HPDE6-E6E7 (cell line): ENCODE results near the gene CIZ1.
"Not testable (repeated sequence)": the region's sequence is repeated elsewhere in the genome, so short reads cannot be mapped to it uniquely, and the experiment has no call there.

ENCODE experiments used
- DNase-seq: peaks from one replicate; pipeline ENCODE4 v3.0.0; 2011; ENCODE audit warnings: missing footprints; ENCODE audit errors: extremely low spot score

The CIZ1 gene

DNA sequence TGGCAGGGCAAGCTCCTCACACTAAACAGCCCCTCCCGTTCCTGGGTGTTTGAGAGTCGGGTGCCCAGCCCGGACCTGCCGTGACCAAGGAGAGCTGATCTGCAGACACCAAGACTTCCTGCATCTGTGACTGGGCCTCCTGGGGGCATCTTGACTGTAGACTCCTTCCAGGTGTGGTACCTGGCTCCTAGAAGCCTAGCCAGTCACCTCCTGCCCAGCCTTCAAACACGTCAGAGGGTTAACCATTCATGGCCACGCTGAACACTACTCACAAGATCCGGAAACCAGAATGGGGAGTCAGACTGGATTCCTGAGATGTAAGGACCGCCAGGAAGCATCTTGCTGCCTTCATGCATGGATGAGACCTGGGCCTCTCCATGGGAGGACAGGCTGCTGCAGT lies 45.8 kb downstream of the CIZ1 start:
- DNase-seq: no peak

DNA sequence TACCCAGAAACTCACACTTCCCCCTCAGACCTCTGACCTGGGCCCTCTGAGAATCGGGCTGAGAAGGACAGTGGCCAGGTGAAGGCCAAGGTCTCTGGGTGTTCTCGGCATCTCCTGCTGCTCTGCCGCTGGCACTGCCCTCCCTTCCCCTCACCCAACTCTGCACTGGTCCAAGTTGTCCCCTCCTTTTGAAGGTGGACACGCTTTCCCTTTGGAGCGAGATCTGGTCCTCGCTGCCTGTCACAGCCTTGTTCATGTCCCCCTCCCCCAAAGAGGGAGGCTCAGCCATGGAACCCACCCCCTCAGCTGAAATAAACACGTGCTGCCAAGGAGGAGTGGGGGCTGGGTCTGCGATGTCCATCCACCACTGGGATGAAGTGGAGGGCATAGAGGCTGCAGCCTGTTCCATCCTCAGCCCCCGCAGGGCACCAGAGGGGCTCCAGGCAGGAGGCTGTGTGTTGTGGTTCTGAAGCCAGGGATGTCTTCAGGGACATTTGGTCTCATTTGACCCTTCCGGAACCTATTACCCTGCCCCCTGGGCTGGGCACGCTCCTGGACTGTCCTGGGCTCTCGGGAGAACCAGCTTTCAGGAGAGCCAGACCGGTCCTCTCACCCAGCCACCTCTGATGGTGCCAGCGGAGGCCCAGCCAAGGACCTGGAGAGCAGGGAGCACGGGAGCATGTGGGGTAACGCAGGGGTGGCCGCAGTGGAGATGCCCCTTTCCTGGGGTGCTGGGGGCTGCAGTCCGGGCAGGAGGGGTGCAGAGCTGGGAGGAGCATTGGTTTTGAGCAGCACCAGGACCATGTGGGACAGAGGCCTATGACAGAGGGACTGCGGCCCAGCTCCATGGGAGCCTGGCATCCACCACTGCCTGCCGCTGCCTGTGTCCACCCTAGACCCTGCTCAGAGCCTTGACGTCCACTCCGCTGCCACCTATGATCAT lies 46.9 kb downstream of the CIZ1 start:
- DNase-seq: no peak

DNA sequence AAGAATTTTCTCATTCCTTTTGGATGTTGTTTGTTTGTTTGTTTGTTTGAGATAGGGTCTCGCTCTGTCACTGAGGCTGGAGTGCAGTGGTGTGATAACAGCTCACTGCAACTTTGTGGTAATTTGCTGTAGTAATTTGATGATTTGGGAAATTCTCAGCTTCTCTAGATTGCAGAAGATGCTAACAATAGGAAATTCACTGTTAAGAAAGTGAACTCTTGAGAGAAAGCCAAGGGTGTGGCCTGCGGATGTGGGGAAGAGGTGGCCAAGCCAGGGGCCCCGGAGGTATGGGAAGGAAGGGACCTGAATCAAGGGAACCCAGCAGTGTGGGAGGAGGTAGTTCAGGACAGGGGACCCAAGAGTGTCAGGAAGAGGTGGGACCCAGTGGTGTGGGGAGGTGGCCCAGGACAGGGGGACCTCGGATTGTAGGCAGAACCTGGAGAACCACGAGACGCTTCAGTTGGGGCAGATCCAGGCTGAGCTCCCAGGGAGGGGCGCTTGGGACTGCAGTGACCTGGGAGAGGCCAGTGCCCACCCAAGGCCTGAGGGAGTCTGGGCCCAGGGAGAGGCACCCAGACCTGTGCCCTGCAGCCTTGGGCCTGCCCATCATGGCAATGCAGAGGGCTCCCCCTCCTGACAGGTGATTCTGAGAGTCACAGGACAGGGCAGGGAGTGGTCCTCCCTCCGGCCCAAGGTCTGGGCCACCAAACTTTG lies 47.7 kb downstream of the CIZ1 start:
- no peak for DNase-seq

DNA sequence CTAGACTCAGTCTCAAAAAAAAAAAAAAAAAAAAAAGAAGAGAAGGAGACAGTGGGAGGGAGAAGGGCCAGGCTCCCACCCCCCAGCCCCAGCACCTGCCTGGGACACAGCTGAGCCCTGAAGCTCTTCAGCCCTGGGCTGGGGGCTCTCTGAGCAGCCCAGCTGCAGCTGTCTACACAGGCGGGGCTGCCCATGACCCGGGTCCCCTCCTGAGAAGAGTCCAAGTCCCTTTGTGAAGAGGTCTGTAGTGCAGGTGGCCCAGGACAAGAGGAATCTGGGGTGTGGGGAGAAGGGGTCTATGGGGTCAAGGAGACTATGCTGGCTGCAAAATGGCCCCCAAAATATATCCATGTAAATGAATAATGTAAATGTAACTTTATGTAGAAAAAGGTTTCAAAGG lies 48.8 kb downstream of the CIZ1 start:
- DNase-seq: no peak

DNA sequence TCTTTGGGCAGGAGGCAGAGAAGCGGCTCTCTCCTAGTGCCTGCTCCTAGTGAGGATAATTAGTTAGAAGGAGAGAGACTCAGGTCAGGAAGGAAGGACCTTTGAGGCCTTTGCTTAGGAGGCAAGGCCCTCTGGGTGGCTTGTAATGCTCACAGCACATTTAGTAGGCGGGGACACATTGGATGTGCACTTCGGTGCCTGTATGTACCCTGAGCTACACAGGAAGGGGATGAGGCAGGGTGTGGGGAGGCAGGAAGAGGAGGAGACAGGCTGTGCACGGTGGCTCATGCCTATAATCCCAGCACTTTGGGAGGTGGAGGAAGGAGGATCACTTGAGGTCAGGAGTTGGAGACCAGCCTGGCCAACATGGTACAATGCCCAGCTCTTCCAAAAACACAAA lies 49.3 kb downstream of the CIZ1 start:
- no peak for DNase-seq

DNA sequence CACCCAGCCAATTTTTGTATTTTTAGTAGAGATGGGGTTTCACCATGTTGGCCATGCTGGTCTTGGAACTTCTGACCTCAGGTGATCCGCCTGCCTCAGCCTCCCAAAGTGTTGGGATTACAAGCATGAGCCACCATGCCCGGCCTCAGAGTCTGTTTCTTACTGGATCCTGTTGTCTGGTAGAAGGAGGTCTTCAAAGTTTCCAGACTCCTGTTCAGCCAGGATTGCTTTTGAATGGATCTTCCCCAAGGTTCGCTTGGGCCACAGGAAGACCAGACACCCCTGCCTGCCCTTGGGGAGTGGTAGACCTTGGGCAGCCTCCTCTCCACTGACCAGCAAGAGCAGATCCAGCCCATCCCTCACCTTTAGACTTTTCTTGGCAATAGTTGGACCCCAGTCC lies 49.8 kb downstream of the CIZ1 start:
- DNase-seq: no peak

DNA sequence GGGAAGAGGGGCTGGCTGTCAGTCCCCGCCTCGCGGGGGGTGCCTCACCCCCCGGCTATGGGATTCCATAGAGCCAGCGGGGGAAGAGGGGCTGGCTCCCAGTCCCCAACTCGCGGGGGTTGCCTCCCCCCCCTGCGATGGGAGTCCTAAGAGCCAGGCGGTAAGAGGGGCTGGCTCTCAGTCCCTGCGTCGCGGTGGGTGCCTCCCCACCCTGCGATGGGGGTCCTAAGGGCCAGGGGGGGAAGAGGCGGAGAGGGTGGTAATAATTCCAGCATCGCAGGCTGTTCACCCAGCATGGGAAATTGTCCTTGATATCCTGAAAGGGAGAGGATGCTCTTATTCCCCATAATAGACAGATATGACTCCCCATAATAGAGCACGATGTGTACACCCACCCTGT lies 51.8 kb downstream of the CIZ1 start:
- DNase-seq: no peak

DNA sequence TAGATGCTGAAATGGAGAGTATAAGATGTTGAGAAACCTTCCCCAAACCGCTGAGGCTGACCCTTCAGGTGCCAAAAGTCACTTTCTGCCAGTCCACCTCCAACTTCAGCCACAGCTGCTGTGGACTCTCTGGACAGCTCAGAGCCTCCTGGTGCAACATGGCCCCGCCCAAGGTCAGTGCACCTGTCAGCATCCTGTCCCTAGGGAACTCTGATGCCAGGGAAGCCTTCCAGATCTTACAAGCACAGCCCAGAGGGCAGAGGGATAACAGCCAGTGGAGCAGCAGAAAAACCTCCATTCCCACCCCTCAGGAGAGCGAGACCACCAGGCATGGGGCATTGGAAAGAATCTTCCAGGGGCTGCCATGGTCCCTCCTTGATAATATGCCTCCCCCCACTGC lies 53.4 kb downstream of the CIZ1 start:
- no peak for DNase-seq

DNA sequence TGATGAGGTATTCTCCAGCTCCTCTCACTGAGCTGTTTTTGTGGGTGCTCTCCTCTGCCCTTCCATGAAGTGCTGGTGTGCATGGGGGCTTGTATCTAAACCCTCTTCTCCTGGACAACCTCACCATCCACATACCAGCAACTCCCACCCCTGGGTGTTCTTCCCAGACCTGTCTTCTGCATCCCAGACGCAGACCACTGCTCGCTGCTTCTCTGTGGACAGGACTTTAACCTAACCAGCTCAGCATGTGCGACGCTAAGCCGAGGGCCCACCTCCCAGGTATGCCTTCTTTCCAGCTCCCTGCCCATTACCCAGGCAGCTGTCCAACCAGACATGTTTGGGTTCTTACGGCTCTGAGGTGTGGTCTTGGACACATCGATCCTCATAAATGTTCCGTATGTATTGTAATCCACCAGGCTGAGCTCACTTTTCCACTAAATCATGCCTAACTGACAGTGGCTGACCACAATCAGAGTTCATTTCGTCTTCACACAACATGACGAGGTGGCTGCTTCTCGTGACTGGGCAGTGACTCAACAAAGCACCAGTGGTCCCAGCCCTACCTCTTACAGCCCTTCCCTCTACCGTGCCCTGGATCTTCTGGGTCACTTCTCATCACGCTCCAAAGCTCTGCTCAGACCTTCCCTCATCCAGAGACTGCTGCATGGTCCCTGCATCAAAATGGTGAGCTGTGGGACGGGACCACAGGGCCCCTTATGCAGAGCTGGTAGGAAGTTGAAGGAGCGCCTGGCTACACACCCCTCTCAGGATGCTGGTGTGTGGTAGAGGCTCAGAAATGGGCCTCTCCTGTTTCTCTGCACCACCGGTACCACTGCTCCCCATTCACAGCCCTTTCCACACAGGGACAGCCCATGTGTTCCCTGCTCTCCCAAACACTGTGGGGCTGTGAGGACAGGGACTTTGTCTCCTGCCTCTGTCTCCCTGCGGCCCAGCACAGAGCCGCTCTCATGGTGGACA lies 54.3 kb downstream of the CIZ1 start:
- no peak for DNase-seq

DNA sequence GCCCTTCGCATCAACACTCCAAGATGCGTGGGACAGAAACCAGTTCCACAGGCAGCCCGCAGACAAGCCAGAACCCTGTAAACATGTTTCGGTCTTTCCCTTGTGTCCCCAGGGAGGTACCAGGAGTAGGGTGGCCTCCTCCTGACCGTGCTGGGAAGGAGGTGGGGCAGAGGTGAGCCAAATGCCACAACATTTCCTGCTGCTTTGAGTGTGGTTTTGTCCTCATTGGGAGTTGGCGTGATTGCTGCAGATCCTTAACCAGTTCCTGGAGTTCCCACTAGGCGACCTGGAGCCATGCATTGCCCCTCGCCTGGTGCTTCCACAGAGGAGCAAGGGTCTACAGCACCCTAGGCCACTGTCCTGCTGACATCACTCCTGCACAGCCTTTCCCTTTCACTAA lies 55.8 kb downstream of the CIZ1 start:
- DNase-seq: not testable (repeated sequence)

DNA sequence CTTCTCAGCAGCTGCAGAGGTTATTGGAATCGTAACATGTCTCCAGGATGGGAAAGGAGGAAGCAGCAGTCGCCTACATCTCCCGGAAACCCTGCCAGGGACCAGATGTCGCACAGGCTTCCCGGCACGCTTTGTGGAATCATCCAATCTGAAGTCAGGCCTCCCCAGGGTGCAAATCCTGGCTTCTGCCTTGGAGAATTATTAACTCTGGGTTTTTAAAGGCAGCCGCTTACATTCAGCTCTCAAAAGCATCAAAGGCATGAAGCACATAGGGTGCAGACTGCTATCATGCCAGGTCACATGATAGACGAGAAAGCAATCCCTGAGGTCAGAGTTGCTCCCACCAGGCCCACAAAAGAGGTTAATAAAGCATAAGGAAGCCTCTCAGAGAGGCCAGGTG lies 59.2 kb downstream of the CIZ1 start:
- DNase-seq: not testable (repeated sequence)

DNA sequence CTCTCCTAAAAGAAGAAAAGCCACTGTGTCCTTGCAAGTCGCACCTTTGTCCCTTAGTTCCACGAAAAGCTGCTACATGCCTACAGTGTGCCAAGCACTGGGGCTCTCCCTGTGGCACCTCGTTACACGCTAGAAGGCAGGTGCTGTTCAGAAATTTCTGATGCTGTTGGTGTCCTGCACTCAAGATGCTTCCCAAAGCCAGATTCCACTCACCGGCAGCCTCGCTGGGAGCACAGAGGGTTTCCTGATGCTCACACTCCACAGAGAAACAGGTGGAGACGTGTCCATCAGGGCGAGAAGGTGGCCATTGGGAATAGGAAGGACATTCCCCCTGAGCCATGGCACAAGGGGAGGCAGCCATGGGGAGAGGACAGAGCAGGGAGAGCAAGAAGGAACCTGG lies 60.0 kb downstream of the CIZ1 start:
- not testable (repeated sequence) for DNase-seq

DNA sequence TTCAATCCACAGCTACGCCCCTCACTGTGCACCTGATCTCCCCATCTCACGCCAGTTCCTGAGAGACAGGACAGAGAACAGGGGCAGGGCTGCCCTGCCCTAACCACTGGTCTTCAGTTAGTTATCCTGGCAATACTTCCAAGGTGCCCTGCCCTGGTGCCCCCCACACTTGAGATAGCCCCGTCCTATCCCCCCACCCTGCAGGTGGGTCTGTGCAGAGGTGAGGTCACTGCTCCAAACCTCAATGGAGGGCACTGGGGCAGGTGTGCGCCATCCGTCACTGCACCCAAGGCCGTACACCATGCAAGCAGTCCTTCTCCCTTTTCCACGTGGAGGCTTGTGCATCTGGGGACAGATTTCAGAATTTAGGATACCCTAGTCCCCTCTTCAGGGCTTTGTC lies 60.7 kb downstream of the CIZ1 start:
- DNase-seq: not testable (repeated sequence)

DNA sequence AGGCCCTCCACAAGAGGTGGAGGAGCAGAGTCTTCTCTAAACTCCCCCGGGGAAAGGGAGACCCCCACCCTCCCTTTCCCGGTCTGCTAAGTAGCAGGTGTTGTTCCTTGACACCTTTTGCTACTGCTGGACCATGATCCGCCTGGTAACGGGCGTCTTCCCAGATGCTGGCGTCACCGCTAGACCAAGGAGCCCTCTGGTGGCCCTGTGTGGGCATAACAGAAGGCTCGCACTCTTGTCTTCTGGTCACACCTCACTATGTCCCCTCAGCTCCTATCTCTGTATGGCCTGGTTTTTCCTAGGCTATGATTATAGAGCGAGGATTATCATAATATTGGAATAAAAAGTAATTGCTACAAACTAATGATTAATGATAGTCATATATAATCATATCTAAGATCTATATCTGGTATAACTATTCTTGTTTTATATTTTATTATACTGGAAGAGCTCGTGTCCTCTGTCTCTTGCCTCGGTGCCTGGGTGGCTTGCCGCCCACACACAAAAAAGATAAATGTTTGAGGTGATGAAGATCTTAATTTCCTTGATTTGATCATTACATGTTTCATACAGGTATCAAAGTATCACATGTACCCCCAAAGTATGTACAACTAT lies 61.3 kb downstream of the CIZ1 start:
- not testable (repeated sequence) for DNase-seq

DNA sequence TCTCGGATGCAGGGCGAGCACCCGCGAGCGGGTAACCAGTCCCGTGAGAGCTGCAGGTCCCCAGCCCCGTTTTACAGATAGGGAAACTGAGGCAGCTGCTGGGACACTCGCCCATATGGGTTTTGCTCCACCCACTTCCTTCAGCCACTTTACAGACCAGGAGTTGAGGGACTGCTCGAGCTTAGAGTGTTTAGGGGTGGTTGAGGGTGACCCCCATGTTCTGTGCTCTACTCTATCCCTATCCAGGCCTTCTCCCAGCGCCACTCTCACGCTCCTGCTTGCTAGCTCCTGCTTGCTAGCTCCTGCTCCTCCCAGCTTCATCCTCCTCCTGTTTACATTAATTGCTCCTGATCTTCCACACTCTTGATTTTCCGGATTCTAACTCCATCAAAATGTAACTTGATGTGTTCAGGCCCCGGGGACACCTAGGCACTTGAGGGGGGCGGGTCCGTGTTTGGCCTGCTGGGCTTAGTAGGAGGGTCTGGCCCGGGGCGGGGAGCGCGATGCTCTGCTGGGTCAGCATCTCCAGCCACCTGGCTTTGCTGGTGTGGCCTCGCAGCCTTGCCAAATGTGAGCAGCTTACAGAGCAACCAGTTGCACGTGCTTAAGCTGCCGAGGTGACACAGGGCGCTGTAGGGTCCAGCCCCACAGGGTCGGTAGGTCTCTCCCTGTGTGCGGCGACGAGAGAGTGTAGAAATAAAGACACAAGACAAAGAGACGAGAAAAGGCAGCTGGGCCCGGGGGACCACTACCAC lies 62.4 kb downstream of the CIZ1 start:
- no peak for DNase-seq

DNA sequence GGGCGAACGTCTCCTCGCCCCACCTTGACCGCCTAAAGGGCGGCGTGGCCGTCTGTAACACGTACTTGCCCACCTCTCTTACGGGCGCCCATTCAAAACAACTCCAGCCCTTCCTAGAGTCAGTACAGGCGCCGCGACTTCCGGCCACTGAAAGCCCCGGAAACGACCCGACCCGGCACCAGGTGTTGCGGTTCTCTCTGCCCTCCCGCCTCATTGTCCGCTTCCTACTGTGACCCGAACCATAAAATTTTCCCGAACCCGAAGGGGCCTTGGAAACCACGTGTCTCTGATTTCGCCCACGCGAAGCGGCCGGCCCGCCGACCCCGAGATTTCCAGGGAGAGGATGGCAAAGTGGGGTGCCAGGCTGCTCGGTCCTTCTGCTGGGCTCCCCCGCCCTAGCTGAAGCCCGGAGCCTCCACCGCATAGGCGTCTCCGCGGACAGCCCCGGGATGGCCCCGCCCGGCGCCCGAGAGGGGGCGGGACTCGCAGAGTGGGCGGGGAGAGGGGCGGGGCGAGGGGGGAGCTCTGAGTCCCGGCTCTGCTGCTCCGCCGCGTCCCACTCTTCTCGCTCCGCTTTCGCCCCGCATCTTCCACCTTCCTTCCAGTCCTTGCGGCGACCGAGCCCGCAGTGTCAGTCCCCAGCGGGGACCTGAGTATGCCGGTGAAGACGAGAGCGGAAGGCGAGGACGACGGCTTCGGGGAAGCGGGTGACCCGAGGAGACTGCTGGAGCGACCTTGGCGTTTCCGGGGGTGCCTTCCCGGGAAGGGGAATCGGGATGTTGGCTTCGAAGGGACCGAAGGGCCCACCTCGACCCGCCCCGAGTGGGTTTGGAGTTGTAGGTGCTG lies 63.2 kb downstream of the CIZ1 start:
- DNase-seq: peak; percentile 66

DNA sequence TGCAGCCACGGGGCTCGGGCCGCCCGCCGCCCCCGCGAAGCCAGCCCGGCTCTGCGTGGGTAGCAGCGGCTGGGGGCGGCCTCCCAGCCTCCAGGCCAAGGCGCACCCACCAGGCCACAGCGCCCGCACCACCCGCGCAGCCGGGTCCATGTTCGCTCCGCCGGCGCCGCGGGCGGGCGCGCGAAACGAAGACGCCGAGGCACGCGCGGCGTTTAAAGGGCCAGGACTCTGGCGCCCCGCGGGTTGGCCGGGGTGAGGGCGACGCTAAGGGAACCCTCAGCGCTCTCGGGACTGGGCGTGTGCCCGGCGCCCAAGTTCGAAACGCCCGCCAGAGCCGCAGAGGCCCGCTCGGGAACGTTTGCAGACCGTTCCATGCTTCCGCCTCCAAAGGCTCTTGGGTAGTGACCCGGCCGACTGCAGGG lies 63.8 kb downstream of the CIZ1 start, which contains the start of gene PTGES2:
Gene PTGES2, minus strand, starts transcription at position 162 of the 422 bp plus-strand sequence. Its CDS starts 12 bp downstream, at position 150.
- DNase-seq: peak; percentile 70

DNA sequence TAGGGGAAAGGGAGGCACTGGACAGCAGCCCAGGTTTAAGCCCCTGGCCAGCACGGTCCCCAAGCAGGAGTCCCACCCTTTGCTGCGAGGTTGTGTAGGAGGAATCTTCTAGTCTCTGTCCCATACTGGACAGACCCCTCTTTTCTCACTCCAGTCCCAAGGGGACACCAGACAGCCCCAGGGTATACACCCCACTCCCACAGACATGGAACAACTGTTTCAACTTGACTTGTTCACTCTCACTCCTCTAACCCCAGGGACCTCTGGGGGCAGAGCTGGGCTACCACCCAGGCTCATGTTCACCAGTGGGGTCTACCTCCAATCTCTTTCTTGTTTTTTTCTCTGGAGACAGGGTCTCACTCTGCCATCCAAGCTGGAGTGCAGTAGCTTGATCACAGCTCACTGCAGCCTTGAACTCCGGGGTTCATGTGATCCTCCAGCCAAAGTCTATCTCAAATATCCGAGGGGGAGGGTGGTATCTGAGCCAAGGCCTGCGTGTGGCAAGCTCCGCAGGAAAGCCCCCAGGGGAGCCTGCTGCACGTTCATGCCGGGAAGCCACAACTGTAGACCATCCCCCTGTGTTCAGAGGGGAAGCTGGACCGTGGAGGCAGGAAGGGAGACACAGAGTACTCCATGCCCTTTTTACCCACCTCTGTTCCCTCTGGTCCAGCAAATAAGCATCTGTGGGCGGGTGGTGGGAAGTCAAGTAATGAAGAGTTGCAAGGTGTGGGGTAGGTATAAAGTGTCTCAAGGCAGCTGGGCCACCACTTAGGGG lies 65.6 kb downstream of the CIZ1 start:
- DNase-seq: no peak
